ENCODE measurements around the gene SMARCC1. TPM values are rescaled to one million over a fixed set of nuclear protein-coding genes. Genes with fewer than 3 reads are reported as not detected.

The SMARCC1 gene
- total RNA-seq, 6 donors from 2014 or later, result 33.1 to 58.2 (median 49.4) TPM

DNA sequence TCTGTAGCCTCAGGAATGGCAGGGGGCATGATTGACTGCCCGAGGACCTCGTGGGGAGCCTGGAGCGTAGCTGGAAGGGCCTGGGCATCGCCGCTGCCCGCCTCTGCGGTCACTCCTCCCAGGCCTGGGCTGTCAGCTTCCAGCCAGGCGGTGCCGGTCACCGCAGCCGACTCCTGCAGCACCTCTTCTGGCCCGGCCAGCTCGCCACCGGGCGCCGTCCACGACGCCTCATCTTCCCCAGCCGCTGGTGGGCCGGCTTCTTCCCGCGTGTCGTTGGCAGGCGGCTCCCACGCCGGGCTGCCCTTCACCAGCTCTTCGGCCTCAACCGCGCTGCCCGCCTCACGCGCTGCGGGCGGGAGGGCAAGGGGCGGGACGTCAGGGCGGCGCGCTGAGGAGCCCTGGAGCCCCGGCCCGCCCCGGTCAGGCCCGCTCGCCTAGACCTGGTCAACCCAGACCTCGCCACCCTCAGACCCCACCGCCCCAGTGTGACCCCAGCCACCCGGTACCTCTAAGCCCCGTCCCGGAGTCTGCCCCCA, 204.0 kb downstream of the SMARCC1 start:
- H3K27me3 ChIP-seq, result peaks cover 0 to 23% (median 14%) of the 10 kb centered on the region in 4 donors
- H3K9me3 ChIP-seq, result no peaks in the 10 kb centered on the region
- peak overlapping the region; percentile 22 to 85 (median 82) for H3K4me3 ChIP-seq
- H3K4me1 ChIP-seq, result peaks cover 14 to 20% (median 16%) of the 10 kb centered on the region in 4 donors
- DNase-seq (peak in 1 of 2 donors; percentile 89), ATAC-seq (ENCODE audit: low FRiP score in 2 of 2) (peak; percentile 39 to 69)
- H3K27ac ChIP-seq, result peak overlapping the region in 1 of 4 donors; percentile 18
- H3K36me3 ChIP-seq, result no peaks in the 10 kb centered on the region
- WGBS, 2 donors, result 22% methylated on average over 4 of the region's 49 CpGs; no CpG with 5 or more reads in 1 of the 2 donors
- TF ChIP-seq EP300 (IDR thresholded peaks at IDR 0.05), result no peak
- no peak for TF ChIP-seq POLR2AphosphoS5 (IDR thresholded peaks at IDR 0.05)
- TF ChIP-seq POLR2A (IDR thresholded peaks at IDR 0.05), result no peak
- TF ChIP-seq, protein P1, sequence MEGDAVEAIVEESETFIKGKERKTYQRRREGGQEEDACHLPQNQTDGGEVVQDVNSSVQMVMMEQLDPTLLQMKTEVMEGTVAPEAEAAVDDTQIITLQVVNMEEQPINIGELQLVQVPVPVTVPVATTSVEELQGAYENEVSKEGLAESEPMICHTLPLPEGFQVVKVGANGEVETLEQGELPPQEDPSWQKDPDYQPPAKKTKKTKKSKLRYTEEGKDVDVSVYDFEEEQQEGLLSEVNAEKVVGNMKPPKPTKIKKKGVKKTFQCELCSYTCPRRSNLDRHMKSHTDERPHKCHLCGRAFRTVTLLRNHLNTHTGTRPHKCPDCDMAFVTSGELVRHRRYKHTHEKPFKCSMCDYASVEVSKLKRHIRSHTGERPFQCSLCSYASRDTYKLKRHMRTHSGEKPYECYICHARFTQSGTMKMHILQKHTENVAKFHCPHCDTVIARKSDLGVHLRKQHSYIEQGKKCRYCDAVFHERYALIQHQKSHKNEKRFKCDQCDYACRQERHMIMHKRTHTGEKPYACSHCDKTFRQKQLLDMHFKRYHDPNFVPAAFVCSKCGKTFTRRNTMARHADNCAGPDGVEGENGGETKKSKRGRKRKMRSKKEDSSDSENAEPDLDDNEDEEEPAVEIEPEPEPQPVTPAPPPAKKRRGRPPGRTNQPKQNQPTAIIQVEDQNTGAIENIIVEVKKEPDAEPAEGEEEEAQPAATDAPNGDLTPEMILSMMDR (IDR thresholded peaks at IDR 0.05), result no peak

DNA sequence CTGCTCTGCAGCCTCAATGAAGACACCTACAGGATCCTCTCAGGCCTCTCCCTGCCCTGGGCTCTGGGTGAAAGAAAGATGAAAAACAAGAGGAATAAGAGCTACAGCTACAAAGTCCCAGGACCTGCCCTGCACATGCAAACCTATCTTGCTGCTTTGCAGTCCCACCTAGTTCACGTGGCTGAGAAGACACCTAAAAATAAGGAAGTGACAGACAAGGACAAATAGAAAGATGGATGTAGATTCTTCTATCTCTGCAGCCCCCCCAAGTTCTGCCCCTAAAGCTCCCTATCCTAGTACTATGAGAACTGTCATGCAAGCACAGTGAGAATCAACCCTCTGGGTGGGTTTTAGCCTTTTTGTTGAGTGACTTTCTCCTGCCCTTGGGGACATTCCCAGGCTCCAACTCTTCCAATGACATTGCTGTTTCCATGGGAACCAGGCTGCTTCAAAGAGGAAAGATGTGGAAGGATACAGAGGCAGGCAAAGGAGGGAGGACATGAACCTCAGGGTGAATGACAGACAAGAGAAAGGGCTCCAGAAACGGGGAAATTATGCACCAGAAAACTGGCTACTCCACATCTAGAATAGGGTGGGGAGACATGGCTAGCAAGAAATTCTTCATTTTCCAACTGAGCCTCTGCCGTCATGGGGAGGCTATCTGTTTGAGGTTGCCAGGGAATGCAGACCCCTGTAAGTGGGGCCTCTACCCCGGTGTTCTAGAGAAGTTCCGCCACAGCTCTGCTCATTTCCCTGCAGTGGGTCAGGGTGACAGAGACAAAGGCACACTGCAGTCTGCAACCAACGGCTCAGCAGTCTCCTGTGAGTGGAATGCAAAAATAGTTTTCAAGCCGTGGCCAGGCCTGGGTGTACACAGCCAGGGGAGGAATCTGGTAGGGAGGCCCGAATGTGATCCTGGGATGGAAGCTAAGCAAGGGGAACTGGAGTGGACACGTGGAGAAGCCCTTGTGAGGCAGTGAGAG, 208.2 kb downstream of the SMARCC1 start:
- H3K4me1 ChIP-seq, result peaks cover 8 to 15% (median 9%) of the 10 kb centered on the region in 4 donors
- H3K27me3 ChIP-seq, result peaks cover 0 to 13% (median 7%) of the 10 kb centered on the region in 4 donors
- H3K9me3 ChIP-seq, result no peaks in the 10 kb centered on the region
- DNase-seq, result no peak
- H3K27ac ChIP-seq, result no peak overlapping the region
- ATAC-seq (ENCODE audit: low FRiP score in 2 of 2), result no peak
- TF ChIP-seq, protein P1 (IDR thresholded peaks at IDR 0.05), result no peak
- no peak for TF ChIP-seq POLR2A (IDR thresholded peaks at IDR 0.05)
- WGBS, 2 donors, result 68 to 75% methylated on average over 8 to 9 of the region's 9 CpGs
- no peaks in the 10 kb centered on the region for H3K36me3 ChIP-seq
- H3K4me3 ChIP-seq, result no peak overlapping the region

DNA sequence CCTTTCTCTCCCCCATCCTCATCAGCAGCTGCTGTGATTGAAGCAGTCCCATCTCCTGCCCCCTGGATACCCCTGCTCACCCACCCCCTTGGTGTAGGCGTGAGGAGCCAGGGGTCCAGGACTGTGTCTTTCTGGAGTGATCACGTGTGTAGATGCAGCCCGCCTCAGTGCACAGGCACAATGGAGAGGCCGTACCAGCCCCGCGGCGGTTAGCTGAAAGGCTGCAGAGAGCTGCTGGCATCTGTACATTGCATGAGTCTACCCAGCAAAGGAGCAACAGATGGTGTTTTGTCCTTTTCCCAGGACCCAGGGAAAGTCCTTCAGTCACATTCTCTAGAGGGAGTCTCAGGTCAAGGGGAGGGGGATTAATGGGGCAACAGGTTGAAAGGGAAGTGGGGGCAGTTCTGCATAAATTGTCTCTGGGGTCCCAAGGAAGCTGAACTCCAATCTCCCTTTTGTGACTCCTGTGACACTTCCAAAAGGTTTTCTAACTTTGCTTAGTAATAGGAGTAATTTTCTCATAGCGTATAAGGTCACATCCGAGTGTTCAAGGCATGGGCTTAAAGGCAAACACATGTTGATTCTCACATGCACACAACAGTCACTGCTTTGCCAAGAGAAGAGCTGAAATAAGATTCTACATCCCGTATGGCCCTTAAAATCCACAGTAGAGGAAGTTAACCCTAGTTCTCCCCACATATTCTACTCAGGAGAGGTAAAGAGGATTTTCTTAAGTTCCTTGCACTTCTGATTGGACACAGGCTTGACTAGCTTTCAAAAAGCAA, 210.1 kb downstream of the SMARCC1 start:
- no peak for ATAC-seq (ENCODE audit: low FRiP score in 2 of 2)
- Histone ChIP-seq H3K4me1 (no peaks in the 10 kb centered on the region), H3K27ac (no peak overlapping the region), H3K36me3 (no peaks in the 10 kb centered on the region), H3K9me3 (no peaks in the 10 kb centered on the region), H3K4me3 (no peak overlapping the region), H3K27me3 (peaks cover 0 to under 1% (median 0%) of the 10 kb centered on the region in 4 donors)
- WGBS, 2 donors, result 87 to 88% methylated on average over 10 of the region's 10 CpGs
- no peak for DNase-seq
- TF ChIP-seq, protein P1 (IDR thresholded peaks at IDR 0.05), result no peak
- TF ChIP-seq POLR2A (IDR thresholded peaks at IDR 0.05), result no peak
- TF ChIP-seq EP300 (IDR thresholded peaks at IDR 0.05), result no peak
- TF ChIP-seq POLR2AphosphoS5 (IDR thresholded peaks at IDR 0.05), result no peak

DNA sequence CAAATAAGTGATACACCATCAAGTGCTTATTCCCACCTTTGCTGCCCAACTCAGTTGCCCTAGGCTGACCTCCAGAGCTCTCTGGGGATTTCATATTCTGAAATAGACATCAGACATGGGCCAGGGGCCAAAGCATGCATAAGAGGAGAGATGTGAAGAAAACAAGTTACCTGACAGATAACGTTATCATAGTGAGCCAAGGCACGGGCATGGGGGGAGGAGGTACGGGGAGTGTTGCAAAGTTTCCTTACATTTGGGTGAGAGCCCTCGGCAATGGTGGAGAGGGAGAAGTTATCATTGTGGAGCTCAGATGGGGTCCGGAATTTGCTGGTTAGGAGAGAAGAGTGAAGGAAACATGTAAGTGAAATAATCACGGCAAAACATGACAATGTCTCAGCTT, 212.8 kb downstream of the SMARCC1 start:
- WGBS, 2 donors, result 94 to 97% methylated on average over 6 of the region's 6 CpGs
- Histone ChIP-seq H3K4me1 (no peaks in the 10 kb centered on the region), H3K9me3 (no peaks in the 10 kb centered on the region), H3K27me3 (no peaks in the 10 kb centered on the region), H3K4me3 (no peak overlapping the region), H3K36me3 (no peaks in the 10 kb centered on the region), H3K27ac (no peak overlapping the region)
- TF ChIP-seq, protein P1 (IDR thresholded peaks at IDR 0.05), result no peak
- TF ChIP-seq POLR2AphosphoS5 (IDR thresholded peaks at IDR 0.05) (no peak), POLR2A (IDR thresholded peaks at IDR 0.05) (no peak), EP300 (IDR thresholded peaks at IDR 0.05) (no peak)
- no peak for DNase-seq
- no peak for ATAC-seq (ENCODE audit: low FRiP score in 2 of 2)

Data from upper lobe of left lung (tissue), 6 donors.